Activated CD8-positive, alpha-beta memory T cell treated with anti-CD3 and anti-CD28 coated beads, Interleukin-2, amount 10 ng/mL, durations not matched to agents 7 days and 5 days (primary cell): Measurements from ENCODE around the gene CD2BP2. TPM values are rescaled to one million over a fixed set of nuclear protein-coding genes. Genes with fewer than 3 reads are reported as not detected.
"Not testable (repeated sequence)": the region's sequence is repeated elsewhere in the genome, so short reads cannot be mapped to it uniquely, and the experiment has no call there.

Experiments
- ATAC-seq: fragments of 150-1000 bp; cut with Tn5 transposase; one replicate; pipeline ENCODE4 v1.10.0; 2021; ENCODE audit warnings: moderate library complexity
- CTCF ChIA-PET: fragments of 350-600 bp; sonication (Branson Sonifier 250); formaldehyde crosslinking; loops from one replicate; lab custom pipeline; 2021; ENCODE audit warnings: antibody characterized with exemption; lab: Charles Lee
- DNase-seq: peaks from one replicate; pipeline ENCODE4 v3.0.0-alpha.2; 2020
- H3K27ac Mint-ChIP-seq: one replicate; pipeline ENCODE4 v1.8.0; 2021; ENCODE audit warnings: mild to moderate bottlenecking, mixed read lengths
- H3K27me3 Mint-ChIP-seq: one replicate; pipeline ENCODE4 v1.8.0; 2021; ENCODE audit warnings: mixed read lengths
- H3K36me3 Mint-ChIP-seq: one replicate; pipeline ENCODE4 v1.8.0; 2021; ENCODE audit warnings: mild to moderate bottlenecking, mixed read lengths
- H3K4me1 Mint-ChIP-seq: one replicate; pipeline ENCODE4 v1.8.0; 2021; ENCODE audit warnings: mixed read lengths
- H3K4me3 Mint-ChIP-seq: one replicate; pipeline ENCODE4 v1.8.0; 2021; ENCODE audit warnings: mild to moderate bottlenecking, moderate library complexity, mixed read lengths
- H3K9me3 Mint-ChIP-seq: one replicate; pipeline ENCODE4 v1.8.0; 2022; ENCODE audit warnings: low read depth, mixed read lengths
- total RNA-seq, 2 experiments: library from RNA; stranded (reverse); gene quantifications; one replicate each; pipeline ENCODE4 v1.2.3, GENCODE V29; 2021

The CD2BP2 gene
- total RNA-seq, 2 experiments from 2014 or later, result 70.0 to 94.9 TPM

DNA sequence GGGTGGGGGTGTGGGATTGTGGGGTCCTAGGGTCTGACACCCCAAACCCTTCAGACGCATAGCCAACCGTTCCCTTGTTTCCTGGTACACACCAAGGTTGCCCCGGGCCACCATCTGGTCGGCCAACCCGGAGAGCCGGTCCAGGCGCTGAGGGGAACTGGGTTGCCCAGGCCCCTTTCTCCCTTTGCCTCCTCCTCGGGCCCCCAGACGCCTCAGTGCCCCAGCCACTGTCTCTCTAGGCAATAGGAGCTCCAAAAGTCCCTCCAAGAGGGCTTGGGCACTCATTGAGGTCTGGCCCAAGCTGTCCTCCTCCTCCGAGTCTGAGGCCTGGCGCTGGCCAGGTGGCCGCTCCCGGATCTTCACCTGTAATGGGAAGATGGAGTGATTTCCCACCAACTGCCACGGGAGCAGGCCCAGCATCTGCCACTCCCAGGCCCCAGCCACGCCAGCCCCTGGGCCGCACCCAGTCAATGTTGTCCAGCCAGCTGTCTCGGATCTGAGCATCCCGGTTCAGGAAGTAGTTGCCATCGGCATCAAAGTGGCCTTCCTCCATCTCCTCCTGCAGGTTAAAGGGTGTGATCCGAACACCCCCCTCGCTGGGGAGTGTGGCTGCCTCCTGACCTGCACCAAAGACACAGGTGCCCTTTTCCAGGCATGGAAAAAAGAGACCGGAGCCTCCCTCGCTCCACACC, 1.5 kb downstream of the CD2BP2 start:
- Mint-ChIP-seq H3K9me3 (no peaks in the 10 kb centered on the region), H3K36me3 (peaks cover 32% of the 10 kb centered on the region), H3K4me3 (peak overlapping the region; percentile 93), H3K27ac (no peak overlapping the region), H3K27me3 (no peaks in the 10 kb centered on the region), H3K4me1 (peaks cover 73% of the 10 kb centered on the region)
- CTCF ChIA-PET, result interaction anchor here (0.7 to 1.9 kb wide), 9 partner anchors 10 to 261 kb away, joined by 3 to 8 read pairs (median 4); partner anchors contain the start of genes CORO1A and TBC1D10B
- DNase-seq (no peak), ATAC-seq (no peak)

DNA sequence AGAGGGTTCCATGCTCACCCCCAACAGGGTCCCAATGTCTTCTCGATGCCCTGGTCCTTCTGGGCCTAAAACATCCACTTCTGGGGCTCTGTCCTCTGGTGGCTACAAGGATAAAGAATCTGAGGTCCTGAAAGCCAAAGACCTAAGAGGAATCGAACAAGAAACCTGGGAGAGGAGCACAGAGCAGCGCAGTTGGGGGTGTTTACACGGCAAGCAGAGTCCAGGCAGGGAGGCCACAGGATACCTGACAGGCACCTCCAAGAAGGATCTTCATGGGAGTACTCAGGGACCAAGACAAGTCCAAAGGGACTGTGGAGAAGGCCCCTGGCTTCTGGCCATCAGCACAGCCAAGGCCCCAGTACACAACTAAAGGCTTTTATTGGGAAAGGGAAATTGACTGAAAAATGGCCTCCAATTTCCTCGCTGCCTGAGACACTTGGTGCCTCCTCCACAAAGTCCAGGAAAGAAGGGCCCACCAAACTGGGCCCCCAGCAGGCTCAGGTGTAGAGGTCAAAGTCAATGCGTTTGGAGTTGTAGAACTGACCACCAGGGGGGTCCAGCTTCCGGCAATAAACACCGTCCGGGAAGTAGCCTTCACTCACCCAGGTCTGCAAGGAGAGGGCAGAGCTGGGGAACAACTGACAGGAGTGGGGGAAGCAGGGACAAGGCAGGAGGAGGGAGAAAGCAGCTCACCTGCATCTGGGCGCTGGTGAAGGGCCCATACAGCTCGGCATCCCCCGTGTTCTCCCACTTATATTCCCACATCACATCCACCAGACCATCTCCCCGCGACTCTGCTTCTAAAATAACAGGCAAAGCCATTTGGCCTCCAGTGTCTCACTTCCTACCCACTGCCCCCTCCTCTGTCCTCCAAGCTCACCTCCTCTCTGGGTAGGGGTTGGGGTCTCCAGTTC, 2.4 kb downstream of the CD2BP2 start:
- Mint-ChIP-seq H3K4me1 (peaks cover 73% of the 10 kb centered on the region), H3K36me3 (peaks cover 29% of the 10 kb centered on the region), H3K27me3 (no peaks in the 10 kb centered on the region), H3K27ac (no peak overlapping the region), H3K4me3 (peak overlapping the region; percentile 13), H3K9me3 (no peaks in the 10 kb centered on the region)
- no peak for ATAC-seq
- CTCF ChIA-PET, result interaction anchor here (1.7 kb wide), 1 partner anchor 11 kb away, joined by 3 read pairs; no protein-coding TSS in a partner anchor
- DNase-seq, result no peak

DNA sequence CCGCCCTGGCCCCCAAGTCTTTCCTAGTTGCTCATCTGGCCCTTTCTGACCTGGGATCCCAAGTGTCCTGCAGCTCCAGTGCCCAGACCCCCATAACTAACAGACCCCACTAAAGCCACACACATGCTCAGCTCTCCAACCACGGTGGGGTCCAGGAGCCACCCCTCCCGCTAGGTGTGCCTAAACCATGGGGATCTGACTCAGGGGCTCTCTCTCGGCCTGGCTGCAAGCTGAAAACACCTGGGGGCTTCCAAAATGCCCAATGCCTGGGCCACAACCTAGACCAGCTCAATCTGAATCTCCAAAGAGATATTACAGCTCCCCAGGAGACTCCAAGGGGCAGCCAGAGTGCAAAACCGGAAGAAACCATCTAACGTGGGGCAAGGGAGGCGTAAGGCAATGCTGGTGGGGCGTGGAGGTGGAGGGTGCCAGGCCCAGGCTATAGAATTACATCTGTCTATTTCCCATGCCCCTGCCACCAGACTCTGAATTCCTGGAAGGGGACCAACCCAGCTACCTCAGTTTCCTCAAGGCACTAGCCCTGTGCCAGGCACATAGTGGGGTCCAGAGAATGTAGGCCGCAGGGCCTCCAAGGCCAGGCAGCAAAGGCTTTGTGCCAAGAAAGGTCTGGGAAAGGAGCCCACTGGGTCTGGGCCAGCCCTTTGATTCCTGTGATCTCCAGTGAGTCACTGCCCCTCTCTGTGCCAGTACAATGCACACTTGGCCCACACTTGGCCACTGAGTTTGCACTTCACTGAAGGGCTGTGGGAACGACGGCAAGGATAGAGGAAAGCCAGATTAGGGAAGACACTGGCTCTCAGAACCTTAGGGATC, 3.3 kb downstream of the CD2BP2 start:
- CTCF ChIA-PET, result interaction anchor here (1.0 to 1.2 kb wide), 3 partner anchors 13 to 58 kb away, joined by 3 read pairs; partner anchors contain the start of gene TBC1D10B
- Mint-ChIP-seq H3K27me3 (no peaks in the 10 kb centered on the region), H3K9me3 (no peaks in the 10 kb centered on the region), H3K36me3 (peaks cover 23% of the 10 kb centered on the region), H3K4me1 (peaks cover 66% of the 10 kb centered on the region), H3K27ac (peak overlapping the region; percentile 81), H3K4me3 (no peak overlapping the region)
- no peak for ATAC-seq
- no peak for DNase-seq

DNA sequence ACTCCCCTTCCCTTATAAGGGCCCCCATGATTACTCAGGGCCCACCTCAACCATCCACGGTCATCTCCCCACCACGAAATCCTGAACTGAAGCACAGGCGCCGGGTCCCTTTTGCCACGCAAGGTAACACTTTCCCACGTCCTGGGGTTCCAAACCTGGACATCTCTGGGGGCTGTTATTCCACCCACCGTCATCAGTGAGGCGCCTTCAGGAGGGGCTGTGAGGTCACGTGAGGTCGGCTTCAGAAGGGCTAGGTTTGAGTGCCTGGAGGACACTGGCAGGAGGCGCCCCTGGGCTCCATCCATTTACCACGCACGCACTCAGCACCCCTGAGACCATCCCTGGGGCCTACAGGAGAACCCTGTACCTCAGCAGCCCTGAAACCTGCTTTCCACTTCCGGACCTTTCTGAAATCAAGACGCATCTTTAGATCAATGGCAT, 4.1 kb downstream of the CD2BP2 start:
- Mint-ChIP-seq H3K4me3 (no peak overlapping the region), H3K9me3 (no peaks in the 10 kb centered on the region), H3K4me1 (peaks cover 59% of the 10 kb centered on the region), H3K27ac (peak overlapping the region; percentile 81), H3K36me3 (peaks cover 23% of the 10 kb centered on the region), H3K27me3 (no peaks in the 10 kb centered on the region)
- DNase-seq (no peak), ATAC-seq (no peak)
- CTCF ChIA-PET, result interaction anchor here (1.0 to 1.2 kb wide), 3 partner anchors 13 to 59 kb away, joined by 3 read pairs; partner anchors contain the start of gene TBC1D10B

DNA sequence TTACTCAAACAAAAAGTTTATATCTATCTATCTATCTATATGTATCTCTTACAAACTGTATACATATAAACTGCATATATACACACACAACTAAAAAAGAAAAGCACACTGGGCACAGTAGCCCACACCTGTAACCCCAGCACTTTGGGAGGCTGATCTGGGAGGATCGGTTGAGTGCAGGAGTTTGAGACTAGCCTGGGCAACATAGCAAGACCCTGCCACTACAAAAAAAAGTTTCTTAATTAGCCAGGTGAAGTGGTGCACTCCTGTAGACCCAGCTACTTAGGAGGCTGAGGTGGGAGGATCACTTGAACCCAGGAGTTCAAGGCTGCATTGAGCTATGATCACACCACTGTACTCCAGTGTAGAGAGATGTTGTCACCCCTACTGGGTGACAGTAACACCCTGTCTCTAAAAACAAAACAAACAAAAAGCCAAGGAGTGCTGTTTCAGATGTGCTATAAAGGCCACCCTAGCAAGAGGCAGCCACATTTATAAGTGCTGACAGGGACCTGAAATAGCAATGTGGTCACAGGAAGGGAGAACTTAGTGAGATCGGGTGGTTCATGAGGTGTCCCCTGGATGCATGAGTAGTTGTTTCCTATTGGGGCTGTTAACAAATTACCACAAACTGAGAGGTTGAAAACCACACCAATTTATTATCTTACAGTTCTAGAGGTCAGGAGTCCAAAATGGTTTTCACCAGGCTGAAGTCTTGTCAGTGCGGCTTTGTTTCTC, 4.8 kb downstream of the CD2BP2 start:
- peak; percentile 79 for DNase-seq
- H3K4me3 Mint-ChIP-seq, result no peak overlapping the region

DNA sequence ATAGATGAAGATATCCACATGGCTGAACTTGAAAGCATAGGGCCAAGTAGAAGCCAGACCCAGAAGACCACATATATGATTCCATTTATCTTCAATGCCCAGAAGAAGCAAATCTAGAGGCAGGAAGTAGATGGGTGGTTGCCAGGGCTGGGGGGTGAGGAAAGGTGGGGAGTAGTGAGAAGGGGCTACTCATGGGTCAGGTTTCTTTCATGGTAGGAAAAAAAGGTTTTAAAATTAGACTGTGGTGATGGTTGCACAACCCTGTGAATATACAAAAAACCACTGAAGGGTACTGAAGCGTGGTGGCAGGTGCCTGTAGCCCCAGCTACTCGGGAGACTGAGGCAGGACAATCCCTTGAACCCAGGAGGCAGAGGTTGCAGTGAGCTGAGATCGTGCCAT, 5.4 kb downstream of the CD2BP2 start:
- CTCF ChIA-PET, result no interaction called here
- H3K27me3 Mint-ChIP-seq, result no peaks in the 10 kb centered on the region
- H3K4me1 Mint-ChIP-seq, result peaks cover 49% of the 10 kb centered on the region
- no peak for ATAC-seq
- peaks cover 23% of the 10 kb centered on the region for H3K36me3 Mint-ChIP-seq
- peak overlapping the region; percentile 81 for H3K27ac Mint-ChIP-seq
- H3K9me3 Mint-ChIP-seq, result no peaks in the 10 kb centered on the region
- no peak for DNase-seq
- no peak overlapping the region for H3K4me3 Mint-ChIP-seq

More for the DNA sequence above, 4.8 kb downstream of the CD2BP2 start:
- ATAC-seq, result peak; percentile 48
- Mint-ChIP-seq H3K9me3 (no peaks in the 10 kb centered on the region), H3K36me3 (peaks cover 23% of the 10 kb centered on the region), H3K27ac (peak overlapping the region; percentile 81), H3K27me3 (no peaks in the 10 kb centered on the region), H3K4me1 (peaks cover 53% of the 10 kb centered on the region)
- CTCF ChIA-PET, result interaction anchor here (1.2 kb wide), 1 partner anchor 14 kb away, joined by 3 read pairs; no protein-coding TSS in a partner anchor

DNA sequence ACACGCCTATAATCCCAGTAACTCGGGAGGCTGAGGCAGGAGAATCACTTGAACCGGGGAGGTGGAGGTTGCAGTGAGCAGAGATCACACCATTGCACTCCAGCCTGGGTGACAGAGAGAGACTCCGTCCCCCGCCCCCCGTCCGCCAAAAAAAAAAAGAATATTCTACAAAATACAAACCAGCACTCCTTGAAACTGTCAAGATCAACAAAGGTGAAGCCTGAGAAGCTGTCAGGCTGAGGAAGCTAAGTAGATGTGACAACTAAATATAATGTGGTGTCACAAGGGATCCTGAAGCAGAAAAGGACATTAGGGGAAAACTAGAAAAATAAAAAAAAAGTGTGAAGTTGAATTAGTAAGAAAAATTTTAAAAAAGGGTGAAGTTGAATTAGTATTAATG, 6.2 kb downstream of the CD2BP2 start:
- H3K27me3 Mint-ChIP-seq, result no peaks in the 10 kb centered on the region
- H3K4me1 Mint-ChIP-seq, result peaks cover 42% of the 10 kb centered on the region
- H3K4me3 Mint-ChIP-seq, result no peak overlapping the region
- CTCF ChIA-PET, result no interaction called here
- ATAC-seq (no peak), DNase-seq (no peak)
- H3K9me3 Mint-ChIP-seq, result no peaks in the 10 kb centered on the region
- H3K27ac Mint-ChIP-seq, result peak overlapping the region; percentile 81
- H3K36me3 Mint-ChIP-seq, result peaks cover 23% of the 10 kb centered on the region

DNA sequence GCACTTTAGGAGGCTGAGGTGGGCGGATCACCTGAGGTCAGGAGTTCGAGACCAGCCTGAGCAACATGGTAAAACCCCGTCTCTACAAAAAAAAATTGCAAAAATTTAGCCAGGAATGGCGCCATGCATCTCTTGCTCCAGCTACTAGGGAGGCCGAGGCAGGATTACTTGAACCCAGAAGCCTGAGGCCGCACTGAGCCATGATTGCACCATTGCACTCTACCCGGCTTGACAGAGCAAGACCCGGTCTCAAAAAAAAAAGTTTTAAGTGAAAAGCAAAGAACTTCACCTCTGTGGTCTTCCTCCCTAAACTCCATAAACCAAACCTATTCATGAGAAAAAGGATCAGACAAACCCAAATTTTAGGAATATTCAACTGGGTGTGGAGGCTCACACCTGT, 7.0 kb downstream of the CD2BP2 start:
- CTCF ChIA-PET, result interaction anchor here (0.5 kb wide), 1 partner anchor 20 kb away, joined by 3 read pairs; no protein-coding TSS in a partner anchor
- ATAC-seq (no peak), DNase-seq (no peak)
- H3K9me3 Mint-ChIP-seq, result no peaks in the 10 kb centered on the region
- no peak overlapping the region for H3K4me3 Mint-ChIP-seq
- H3K27ac Mint-ChIP-seq, result no peak overlapping the region
- H3K27me3 Mint-ChIP-seq, result no peaks in the 10 kb centered on the region
- H3K4me1 Mint-ChIP-seq, result peaks cover 37% of the 10 kb centered on the region
- peaks cover 22% of the 10 kb centered on the region for H3K36me3 Mint-ChIP-seq

DNA sequence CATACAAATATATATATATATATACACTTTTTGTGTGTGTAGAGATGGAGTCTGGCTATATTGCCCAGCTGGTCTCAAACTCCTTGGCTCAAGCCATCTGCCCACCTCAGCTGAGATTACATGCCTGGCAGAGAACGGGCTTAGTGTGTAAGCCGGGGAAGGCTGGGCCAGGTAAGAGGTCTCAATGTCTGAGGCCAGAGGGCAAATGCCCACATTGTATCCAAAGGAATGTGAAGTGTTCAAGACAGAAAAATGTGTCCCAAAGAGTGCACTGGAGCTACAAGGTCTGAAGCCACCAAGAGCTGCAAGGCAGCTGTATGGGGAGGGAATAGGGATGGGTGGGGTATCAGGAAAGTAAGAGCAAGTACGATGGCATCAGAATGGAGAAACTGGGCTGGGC, 8.8 kb downstream of the CD2BP2 start:
- Mint-ChIP-seq H3K9me3 (no peaks in the 10 kb centered on the region), H3K36me3 (peaks cover 12% of the 10 kb centered on the region), H3K27me3 (no peaks in the 10 kb centered on the region), H3K4me3 (no peak overlapping the region), H3K4me1 (peaks cover 23% of the 10 kb centered on the region), H3K27ac (no peak overlapping the region)
- ATAC-seq, result no peak
- no peak for DNase-seq
- CTCF ChIA-PET, result no interaction called here

DNA sequence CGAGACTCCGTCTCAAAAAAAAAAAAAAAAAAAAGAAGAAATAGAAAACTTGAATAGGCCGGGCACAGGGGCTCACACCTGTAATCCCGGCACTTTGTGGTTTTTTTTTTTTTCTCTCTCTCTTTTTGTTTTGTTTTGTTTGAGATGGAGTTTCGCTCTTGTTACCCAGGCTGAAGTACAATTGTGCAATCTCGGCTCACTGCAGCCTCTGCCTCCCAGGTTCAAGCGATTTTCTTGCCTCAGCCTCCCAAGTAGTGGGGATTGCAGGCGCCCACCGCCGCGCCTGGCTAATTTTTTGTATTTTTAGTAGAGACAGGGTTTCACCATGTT, 11.7 kb downstream of the CD2BP2 start:
- H3K27ac Mint-ChIP-seq, H3K9me3 Mint-ChIP-seq, DNase-seq, ATAC-seq, H3K4me1 Mint-ChIP-seq, H3K4me3 Mint-ChIP-seq, CTCF ChIA-PET, H3K36me3 Mint-ChIP-seq, H3K27me3 Mint-ChIP-seq: not testable (repeated sequence)

DNA sequence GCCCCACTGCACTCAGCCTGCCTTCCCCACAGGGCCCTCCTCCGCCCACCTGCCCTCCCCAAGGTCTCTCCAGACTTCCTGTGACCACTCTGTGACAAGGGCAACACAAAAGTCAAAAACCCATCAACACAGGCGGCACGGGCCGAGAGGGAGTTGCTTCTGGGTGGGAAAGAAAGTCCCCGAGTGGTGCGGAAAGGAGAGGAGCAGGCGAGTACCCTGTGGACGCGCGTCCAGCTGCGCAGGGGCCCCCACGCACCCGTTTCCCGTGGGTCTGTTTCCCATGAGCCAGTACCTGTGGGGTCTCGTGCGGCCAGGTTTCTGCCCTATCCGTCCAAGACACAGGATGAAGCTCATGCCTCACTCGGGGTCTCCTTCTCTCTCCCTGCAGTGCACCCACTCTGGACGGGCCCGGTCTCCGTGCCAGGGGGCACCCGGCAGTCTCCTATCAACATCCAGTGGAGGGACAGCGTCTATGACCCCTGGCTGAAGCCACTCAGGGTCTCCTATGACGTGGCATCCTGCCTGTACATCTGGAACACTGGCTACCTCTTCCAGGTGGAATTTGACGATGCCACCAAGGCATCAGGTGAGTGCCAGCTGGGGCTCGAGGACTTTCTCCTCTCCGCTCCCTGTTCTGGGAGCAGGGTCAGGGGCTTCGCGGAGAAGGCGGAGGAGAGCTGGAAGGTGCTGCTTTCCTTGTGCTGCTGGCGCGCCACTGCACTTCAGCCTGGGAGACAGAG, 12.2 kb downstream of the CD2BP2 start:
- Mint-ChIP-seq H3K27ac (no peak overlapping the region), H3K4me3 (no peak overlapping the region), H3K36me3 (no peaks in the 10 kb centered on the region), H3K27me3 (no peaks in the 10 kb centered on the region), H3K4me1 (peaks cover 9% of the 10 kb centered on the region), H3K9me3 (no peaks in the 10 kb centered on the region)
- no peak for DNase-seq
- CTCF ChIA-PET, result interaction anchor here (0.7 to 3.0 kb wide), 2 partner anchors 67 to 95 kb away, joined by 3 to 9 read pairs; no protein-coding TSS in a partner anchor
- no peak for ATAC-seq

DNA sequence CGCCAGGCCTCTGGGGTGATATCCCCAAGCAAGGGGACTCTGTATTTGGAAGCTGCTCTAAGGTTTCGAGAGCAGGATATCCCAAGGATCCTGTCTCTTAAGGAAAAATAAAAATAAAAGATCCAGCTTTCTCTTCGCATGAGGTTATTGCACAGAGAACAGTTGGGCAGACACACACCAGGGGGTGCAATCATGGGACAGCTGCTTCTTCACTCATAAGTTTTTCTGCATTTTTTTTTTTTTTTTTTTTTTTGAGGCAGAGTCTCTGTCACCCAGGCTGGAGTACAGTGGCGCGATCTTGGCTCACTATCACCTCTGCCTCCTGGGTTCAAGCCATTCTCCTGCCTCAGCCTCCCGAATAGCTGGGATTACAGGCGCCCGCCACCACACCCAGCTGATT, 13.1 kb downstream of the CD2BP2 start:
- CTCF ChIA-PET, result interaction anchor here (0.7 to 3.0 kb wide), 4 partner anchors 12 to 96 kb away, joined by 3 to 9 read pairs (median 3); no protein-coding TSS in a partner anchor
- ATAC-seq, H3K27me3 Mint-ChIP-seq, H3K4me3 Mint-ChIP-seq, H3K9me3 Mint-ChIP-seq, H3K4me1 Mint-ChIP-seq, H3K27ac Mint-ChIP-seq, DNase-seq, H3K36me3 Mint-ChIP-seq: not testable (repeated sequence)
